GDM1 (cell line): Measurements from ENCODE around the gene ANO2.
"Not testable (repeated sequence)": the region's sequence is repeated elsewhere in the genome, so short reads cannot be mapped to it uniquely, and the experiment has no call there.

Experiments used
- DNase-seq: peaks from one replicate; lab custom pipeline; 2025; lab: John Stamatoyannopoulos, UW

Gene ANO2

GRCh38 chr12:5818877-5819276 is 126.2 kb downstream of the ANO2 start:
- DNase-seq, result not testable (repeated sequence)

GRCh38 chr12:5817246-5817645 is 127.8 kb downstream of the ANO2 start:
- DNase-seq, result no peak

- no peak for DNase-seq
Measured at GRCh38 chr12:5809586-5809985, 135.5 kb downstream of the ANO2 start.

- DNase-seq, result no peak
Measured at GRCh38 chr12:5808981-5809380, 136.1 kb downstream of the ANO2 start.

- no peak for DNase-seq
Measured at GRCh38 chr12:5807514-5808219, 137.4 kb downstream of the ANO2 start.

GRCh38 chr12:5807090-5807414 is 138.0 kb downstream of the ANO2 start:
- DNase-seq, result no peak

- DNase-seq, result no peak
Measured at GRCh38 chr12:5806371-5807089, 138.5 kb downstream of the ANO2 start.

GRCh38 chr12:5803532-5803931 is 141.5 kb downstream of the ANO2 start:
- no peak for DNase-seq

GRCh38 chr12:5798242-5799015 is 146.6 kb downstream of the ANO2 start:
- no peak for DNase-seq

- no peak for DNase-seq
Measured at GRCh38 chr12:5797661-5798060, 147.4 kb downstream of the ANO2 start.

GRCh38 chr12:5796959-5797225 is 148.2 kb downstream of the ANO2 start:
- no peak for DNase-seq

- DNase-seq, result peak; percentile 37
Measured at GRCh38 chr12:5796171-5796958, 148.7 kb downstream of the ANO2 start.

GRCh38 chr12:5794156-5794555 is 150.9 kb downstream of the ANO2 start:
- DNase-seq, result no peak

GRCh38 chr12:5792343-5792742 is 152.7 kb downstream of the ANO2 start:
- DNase-seq, result no peak

- DNase-seq, result no peak
Measured at GRCh38 chr12:5789469-5789968, 155.5 kb downstream of the ANO2 start.

GRCh38 chr12:5787828-5788227 is 157.2 kb downstream of the ANO2 start:
- no peak for DNase-seq

- no peak for DNase-seq
Measured at GRCh38 chr12:5785601-5786000, 159.5 kb downstream of the ANO2 start.

GRCh38 chr12:5784462-5785130 is 160.5 kb downstream of the ANO2 start:
- DNase-seq, result no peak

- DNase-seq, result no peak
Measured at GRCh38 chr12:5783289-5783920, 161.7 kb downstream of the ANO2 start.

GRCh38 chr12:5780536-5780935 is 164.5 kb downstream of the ANO2 start:
- DNase-seq, result no peak

GRCh38 chr12:5779401-5779800 is 165.7 kb downstream of the ANO2 start:
- no peak for DNase-seq
